Neuronal stem cell (in vitro differentiated cells): ENCODE data around the gene PODXL2.

Source experiments
- DNase-seq: peaks from one replicate; pipeline ENCODE4 v3.0.0-alpha.2; 2013; ENCODE audit warnings: low spot score
- H2AFZ ChIP-seq: one replicate; pipeline ENCODE4 v1.6.1; 2013; ENCODE audit warnings: mild to moderate bottlenecking, low read length, inconsistent platforms
- H2AK5ac ChIP-seq: 2 replicates; pipeline ENCODE4 v1.6.1; 2013; ENCODE audit warnings: low read depth, mild to moderate bottlenecking, inconsistent platforms, low read length, moderate library complexity, mixed read lengths
- H2BK120ac ChIP-seq: 2 replicates; pipeline ENCODE4 v1.6.1; 2013; ENCODE audit warnings: low read depth, mild to moderate bottlenecking, inconsistent platforms, low read length, moderate library complexity, mixed read lengths
- H2BK12ac ChIP-seq: one replicate; pipeline ENCODE4 v1.6.1; 2013; ENCODE audit warnings: low read length, inconsistent platforms
- H2BK15ac ChIP-seq: 2 replicates; pipeline ENCODE4 v1.6.1; 2013; ENCODE audit warnings: mild to moderate bottlenecking, low read length, inconsistent platforms, mixed read lengths
- H2BK5ac ChIP-seq: one replicate; pipeline ENCODE4 v1.6.1; 2013; ENCODE audit warnings: inconsistent platforms, mild to moderate bottlenecking, low read length, moderate library complexity
- H3K14ac ChIP-seq: one replicate; pipeline ENCODE4 v1.6.1; 2013; ENCODE audit warnings: low read length, inconsistent platforms
- H3K18ac ChIP-seq: 2 replicates; pipeline ENCODE4 v1.6.1; 2013; ENCODE audit warnings: low read length, inconsistent platforms
- H3K23ac ChIP-seq: 2 replicates; pipeline ENCODE4 v1.6.1; 2013; ENCODE audit warnings: low read depth, mild to moderate bottlenecking, mixed read lengths, low read length, inconsistent platforms; ENCODE audit not compliant: poor library complexity
- H3K27ac ChIP-seq: replicated peaks from 3 replicates; pipeline ENCODE4 v1.5.1; 2013; ENCODE audit warnings: low read length, inconsistent platforms
- H3K27me3 ChIP-seq, 3 experiments: 2 replicates each; pipeline ENCODE4 v1.6.1; 2013; ENCODE audit warnings: low read length in 3 of 3, mild to moderate bottlenecking in 2 of 3, inconsistent platforms in 1 of 3, low read depth in 1 of 3, mixed read lengths in 1 of 3, moderate library complexity in 1 of 3; ENCODE audit not compliant: control insufficient read depth in 3 of 3, insufficient read depth in 3 of 3
- H3K36me3 ChIP-seq, 2 donors: replicated peaks in 1 of 2; 2 replicates each; pipeline ENCODE4 v1.6.1; 2013; ENCODE audit warnings: low read length in 2 of 2; ENCODE audit not compliant: control insufficient read depth in 2 of 2, insufficient read depth in 2 of 2
- H3K4ac ChIP-seq: 2 replicates; pipeline ENCODE4 v1.6.1; 2013; ENCODE audit warnings: inconsistent platforms, mild to moderate bottlenecking, low read length, moderate library complexity
- H3K4me1 ChIP-seq, 2 donors: 1 replicate in 1 of 2; 2 replicates in 1 of 2; pipeline ENCODE4 v1.6.1; 2013; ENCODE audit warnings: low read length in 2 of 2, low read depth in 1 of 2; ENCODE audit not compliant: control insufficient read depth in 2 of 2, insufficient read depth in 1 of 2
- H3K4me2 ChIP-seq: one replicate; pipeline ENCODE4 v1.6.1; 2013; ENCODE audit warnings: mild to moderate bottlenecking, low read length, inconsistent platforms; ENCODE audit not compliant: insufficient read depth, poor library complexity, severe bottlenecking
- H3K4me3 ChIP-seq, 2 donors: 2 replicates each; pipeline ENCODE4 v1.5.1; 2013; ENCODE audit warnings: low read length in 2 of 2, mild to moderate bottlenecking in 2 of 2, inconsistent platforms in 1 of 2, moderate library complexity in 1 of 2
- H3K79me1 ChIP-seq: one replicate; pipeline ENCODE4 v1.6.1; 2013; ENCODE audit warnings: low read depth, mild to moderate bottlenecking, inconsistent platforms, low read length, moderate library complexity
- H3K9ac ChIP-seq: one replicate; pipeline ENCODE4 v1.6.1; 2013; ENCODE audit warnings: mild to moderate bottlenecking, low read depth, low read length, inconsistent platforms; ENCODE audit not compliant: poor library complexity
- H3K9me3 ChIP-seq, 2 donors: replicated peaks in 1 of 2; 2 replicates each; pipeline versions ENCODE3 to v1.6.1; 2013; ENCODE audit warnings: low read length in 2 of 2, mild to moderate bottlenecking in 2 of 2, inconsistent platforms in 1 of 2, low read depth in 1 of 2, mixed read lengths in 1 of 2, moderate library complexity in 1 of 2; ENCODE audit not compliant: control insufficient read depth in 2 of 2, insufficient read depth in 1 of 2
- H4K8ac ChIP-seq: one replicate; pipeline ENCODE4 v1.6.1; 2013; ENCODE audit warnings: low read depth, mild to moderate bottlenecking, inconsistent platforms, low read length, moderate library complexity
- H4K91ac ChIP-seq: one replicate; pipeline ENCODE4 v1.6.1; 2013; ENCODE audit warnings: low read length, low read depth, mild to moderate bottlenecking, inconsistent platforms; ENCODE audit not compliant: poor library complexity
- WGBS, 2 donors: extraction: QIAGEN DNeasy Blood & Tissue Kit; methylation state at CpG; one replicate each; pipeline ENCODE4 v1.1.7; 2013; ENCODE audit warnings: missing lambda C conversion rate in 2 of 2, mixed read lengths in 1 of 2; ENCODE audit not compliant: insufficient read length in 2 of 2, insufficient replicate concordance in 1 of 2; ENCODE audit errors: extremely low coverage in 2 of 2; 5-methylcytosine and 5-hydroxymethylcytosine counted together

The PODXL2 gene

GRCh38 chr3:127625821-127626220 is 3.2 kb upstream of the PODXL2 start:
- peaks cover 8 to 11% of the 10 kb centered on the region in 2 donors for H3K4me1 ChIP-seq
- no peak overlapping the region for H3K9ac ChIP-seq
- H3K79me1 ChIP-seq = peaks cover 5% of the 10 kb centered on the region
- no peak overlapping the region for H3K18ac ChIP-seq
- no peak overlapping the region for H3K27ac ChIP-seq
- no peak overlapping the region for H3K4me3 ChIP-seq
- DNase-seq = no peak
- H2AFZ ChIP-seq = no peak overlapping the region
- H3K27me3 ChIP-seq = peaks cover 2 to 20% (median 19%) of the 10 kb centered on the region in 3 experiments
- no CpG with 5 or more reads among the region's 2 CpGs for WGBS, 2 donors
- no peak overlapping the region for H2BK12ac ChIP-seq
- H2BK5ac ChIP-seq = no peak overlapping the region
- no peak overlapping the region for H3K14ac ChIP-seq
- H3K36me3 ChIP-seq = peaks cover 25 to 26% of the 10 kb centered on the region in 2 donors
- no peak overlapping the region for H2BK120ac ChIP-seq
- no peak overlapping the region for H4K91ac ChIP-seq
- no peak overlapping the region for H2BK15ac ChIP-seq
- no peak overlapping the region for H4K8ac ChIP-seq
- no peak overlapping the region for H3K4me2 ChIP-seq
- no peak overlapping the region for H3K23ac ChIP-seq
- peaks cover 4% of the 10 kb centered on the region in 2 donors for H3K9me3 ChIP-seq
- H2AK5ac ChIP-seq = no peak overlapping the region
- no peak overlapping the region for H3K4ac ChIP-seq

- Histone ChIP-seq H4K8ac (no peak overlapping the region), H3K14ac (no peak overlapping the region), H3K36me3 (peaks cover under 1 to 2% of the 10 kb centered on the region in 2 donors), H3K9me3 (peaks cover 3 to 4% of the 10 kb centered on the region in 2 donors), H4K91ac (no peak overlapping the region), H2BK120ac (no peak overlapping the region), H2AFZ (peak overlapping the region; percentile 95), H3K4me3 (peak overlapping the region in 1 of 2 donors; percentile 60), H2AK5ac (no peak overlapping the region), H3K18ac (peak overlapping the region; percentile 67), H3K79me1 (peaks cover 5% of the 10 kb centered on the region), H2BK12ac (no peak overlapping the region), H2BK15ac (no peak overlapping the region), H3K9ac (no peak overlapping the region), H2BK5ac (no peak overlapping the region), H3K4me1 (peaks cover 11 to 15% of the 10 kb centered on the region in 2 donors), H3K23ac (no peak overlapping the region), H3K4me2 (no peak overlapping the region), H3K27ac (no peak overlapping the region), H3K4ac (no peak overlapping the region), H3K27me3 (peaks cover 2 to 20% (median 19%) of the 10 kb centered on the region in 3 experiments)
- no CpG with 5 or more reads among the region's 4 CpGs for WGBS, 2 donors
- DNase-seq = no peak
These were observed 578 bp upstream of the PODXL2 start for GRCh38 chr3:127628426-127628787.

GRCh38 chr3:127629467-127630403 is 750 bp downstream of the PODXL2 start:
- H2BK5ac ChIP-seq = no peak overlapping the region
- peak overlapping the region; percentile 49 for H2BK120ac ChIP-seq
- peak overlapping the region; percentile 82 for H3K4me2 ChIP-seq
- H3K9me3 ChIP-seq = peaks cover 3 to 4% of the 10 kb centered on the region in 2 donors
- peak overlapping the region; percentile 98 for H3K14ac ChIP-seq
- peak overlapping the region; percentile 39 for H4K91ac ChIP-seq
- peak overlapping the region; percentile 60 to 81 for H3K4me3 ChIP-seq
- peak overlapping the region; percentile 78 for H2BK15ac ChIP-seq
- no peak overlapping the region for H3K27ac ChIP-seq
- no peak for DNase-seq
- peaks cover 5% of the 10 kb centered on the region for H3K79me1 ChIP-seq
- H3K18ac ChIP-seq = peak overlapping the region; percentile 96
- no CpG with 5 or more reads among the region's 65 CpGs for WGBS, 2 donors
- H3K4ac ChIP-seq = peak overlapping the region; percentile 1
- H2BK12ac ChIP-seq = peak overlapping the region; percentile 60
- no peaks in the 10 kb centered on the region for H3K36me3 ChIP-seq
- peak overlapping the region; percentile 83 for H3K23ac ChIP-seq
- H2AK5ac ChIP-seq = peak overlapping the region; percentile 97
- H2AFZ ChIP-seq = peak overlapping the region; percentile 90
- peaks cover 2 to 20% (median 19%) of the 10 kb centered on the region in 3 experiments for H3K27me3 ChIP-seq
- H3K9ac ChIP-seq = peak overlapping the region; percentile 93
- H4K8ac ChIP-seq = peak overlapping the region; percentile 54
- H3K4me1 ChIP-seq = peaks cover 11 to 15% of the 10 kb centered on the region in 2 donors
